ENCODE measurements around the gene MRO. TPM values are rescaled to one million over a fixed set of nuclear protein-coding genes. Genes with fewer than 3 reads are reported as not detected.
A peak's percentile ranks its signal among the peaks of the same experiment; 100 is the strongest.

The MRO gene
- total and polyA plus RNA-seq, 4 donors, result 3.5 to 20.9 (median 9.3) TPM

DNA sequence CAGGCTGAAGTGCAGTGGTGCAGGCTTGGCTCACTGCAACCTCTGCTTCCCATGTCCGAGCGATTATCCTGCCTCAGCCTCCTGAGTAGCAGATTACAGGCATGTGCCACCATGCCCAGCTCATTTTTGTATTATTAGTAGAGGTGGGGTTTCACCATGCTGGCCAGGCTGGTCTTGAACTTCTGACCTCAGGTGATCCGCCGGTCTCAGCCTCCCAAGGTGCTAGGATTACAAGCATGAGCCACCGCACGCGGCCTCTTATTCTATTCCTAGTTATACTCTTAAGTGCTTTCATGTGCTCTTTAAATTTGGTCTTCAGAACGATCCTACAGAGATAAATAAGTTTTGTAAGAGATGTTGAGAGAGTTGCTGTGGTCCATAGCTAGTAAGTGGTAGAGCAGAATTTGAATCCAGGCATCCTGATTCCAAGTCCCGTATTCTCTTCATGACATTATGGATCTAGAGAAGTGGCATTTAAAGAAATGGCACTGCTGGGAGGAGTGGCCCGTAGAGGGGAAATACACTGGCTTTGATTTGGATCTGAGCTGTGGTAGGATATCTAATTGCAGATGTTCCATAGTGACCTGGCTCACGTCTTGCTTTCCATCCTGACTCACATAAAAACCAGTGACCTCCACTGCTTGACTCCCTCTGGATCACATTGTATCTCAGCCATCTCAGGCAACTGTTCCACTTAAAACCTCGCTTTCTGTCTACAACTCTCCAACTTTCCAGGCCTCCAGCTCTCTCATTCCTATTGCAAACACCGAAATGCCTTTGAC lies 36.4 kb upstream of the MRO start:
- no peaks in the 10 kb centered on the region for H3K36me3 ChIP-seq (ENCODE audit: control insufficient read depth, insufficient read depth, low read length)
- no peak for DNase-seq (ENCODE audit: low read depth in 4 of 6, low spot score in 6 of 6)
- H3K27me3 ChIP-seq (ENCODE audit: control insufficient read depth, insufficient read depth, low read length), result no peaks in the 10 kb centered on the region
- H3K9me3 ChIP-seq (ENCODE audit: control insufficient read depth, insufficient read depth, low read length), result no peaks in the 10 kb centered on the region
- H3K4me1 ChIP-seq (ENCODE audit: control insufficient read depth, insufficient read depth, low read length), result no peaks in the 10 kb centered on the region
- 80% methylated on average over 3 of the region's 13 CpGs for WGBS (ENCODE audit: insufficient coverage)
- no peak overlapping the region for H3K4me3 ChIP-seq (ENCODE audit: low read depth, low read length)
- H3K27ac ChIP-seq (ENCODE audit: low read depth, low read length), result no peak overlapping the region

DNA sequence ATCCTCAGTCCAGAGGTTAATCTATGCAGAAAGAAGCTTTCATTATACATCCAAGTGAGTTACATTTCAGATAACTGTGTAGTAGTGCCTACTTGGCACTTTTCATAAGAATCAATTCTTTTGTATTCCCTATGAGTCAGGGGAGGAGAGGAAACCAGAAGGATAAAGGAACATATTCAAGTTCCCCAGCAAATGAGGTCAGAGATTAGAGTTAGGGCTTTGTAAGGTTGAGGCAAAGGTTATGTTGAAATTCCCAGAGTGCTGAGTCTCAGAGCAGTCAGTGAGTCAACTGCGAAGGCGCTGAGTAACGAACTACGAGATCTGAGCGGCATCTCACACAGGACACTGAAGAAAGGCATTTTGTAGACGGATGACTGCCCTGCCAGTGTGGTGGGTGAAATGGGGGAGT lies 34.1 kb upstream of the MRO start:
- H3K27ac ChIP-seq (ENCODE audit: low read depth, low read length), result no peak overlapping the region
- WGBS (ENCODE audit: insufficient coverage), result 67% methylated on average over 5 of the region's 6 CpGs
- peak in 1 of 6 donors; percentile 27 for DNase-seq (ENCODE audit: low read depth in 4 of 6, low spot score in 6 of 6)

DNA sequence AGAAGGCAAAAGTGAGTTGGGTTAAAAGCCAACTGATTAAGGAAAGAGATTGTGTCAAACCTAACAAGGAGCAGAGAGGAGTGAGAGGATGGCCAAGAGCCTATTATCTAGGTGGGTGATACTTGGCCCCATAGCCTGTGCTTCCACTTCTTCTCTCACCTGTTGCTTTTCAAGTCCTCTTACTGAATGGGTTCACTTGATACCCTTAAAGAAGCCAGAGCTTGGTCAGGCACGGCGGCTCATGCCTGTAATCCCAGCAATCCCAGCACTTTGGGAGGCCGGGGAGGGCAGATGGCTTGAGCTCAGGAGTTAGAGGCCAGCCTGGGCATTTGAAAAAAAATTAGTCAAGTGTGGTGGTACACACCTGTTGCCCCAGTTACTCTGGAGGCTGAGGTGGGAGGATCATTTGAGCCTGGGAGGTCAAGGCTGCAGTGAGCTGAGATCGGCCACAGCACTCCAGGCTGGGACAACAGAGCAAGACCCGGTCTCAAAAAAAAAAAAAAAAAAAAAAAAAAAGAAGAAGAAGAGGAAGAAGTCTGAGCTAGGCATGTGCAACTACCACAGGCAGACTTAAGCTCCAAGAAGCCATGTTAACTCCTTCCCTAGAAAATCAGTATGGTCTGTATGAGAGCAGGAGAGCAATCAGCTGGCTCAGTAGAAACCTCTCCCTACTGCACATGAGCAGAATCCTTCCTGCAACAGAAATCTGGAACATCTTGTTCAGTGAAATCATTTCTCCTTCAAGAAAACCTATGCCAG lies 30.7 kb upstream of the MRO start:
- H3K4me3 ChIP-seq (ENCODE audit: low read depth, low read length), result no peak overlapping the region
- H3K4me1 ChIP-seq (ENCODE audit: control insufficient read depth, insufficient read depth, low read length), result no peaks in the 10 kb centered on the region
- no peaks in the 10 kb centered on the region for H3K27me3 ChIP-seq (ENCODE audit: control insufficient read depth, insufficient read depth, low read length)
- no peak overlapping the region for H3K27ac ChIP-seq (ENCODE audit: low read depth, low read length)
- H3K9me3 ChIP-seq (ENCODE audit: control insufficient read depth, insufficient read depth, low read length), result no peaks in the 10 kb centered on the region
- no peaks in the 10 kb centered on the region for H3K36me3 ChIP-seq (ENCODE audit: control insufficient read depth, insufficient read depth, low read length)
- DNase-seq (ENCODE audit: low read depth in 4 of 6, low spot score in 6 of 6), result no peak
- WGBS (ENCODE audit: insufficient coverage), result 100% methylated on average over 3 of the region's 5 CpGs

More for the DNA sequence above, 34.1 kb upstream of the MRO start:
- Histone ChIP-seq H3K9me3 (ENCODE audit: control insufficient read depth, insufficient read depth, low read length) (no peaks in the 10 kb centered on the region), H3K4me3 (ENCODE audit: low read depth, low read length) (no peak overlapping the region), H3K4me1 (ENCODE audit: control insufficient read depth, insufficient read depth, low read length) (no peaks in the 10 kb centered on the region), H3K27me3 (ENCODE audit: control insufficient read depth, insufficient read depth, low read length) (no peaks in the 10 kb centered on the region), H3K36me3 (ENCODE audit: control insufficient read depth, insufficient read depth, low read length) (no peaks in the 10 kb centered on the region)

DNA sequence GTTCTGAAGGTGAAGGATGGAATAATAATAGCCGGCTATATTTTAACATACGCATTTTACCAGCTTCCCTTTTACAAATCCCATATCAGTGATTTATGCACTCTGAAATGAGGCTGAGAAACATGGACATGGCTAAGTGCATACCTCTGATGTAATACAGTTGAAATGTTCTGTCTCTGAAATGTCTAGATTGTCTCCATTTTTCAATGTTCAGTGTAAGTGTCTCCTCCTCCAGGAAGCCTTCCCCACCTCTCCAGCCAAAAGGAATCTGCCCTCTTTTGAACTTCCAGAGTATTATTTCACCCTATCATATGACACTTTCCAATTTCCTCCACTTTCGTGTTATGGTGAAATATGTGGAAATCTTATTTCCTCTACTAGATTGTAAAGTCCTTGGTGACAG lies 29.6 kb upstream of the MRO start:
- H3K4me1 ChIP-seq (ENCODE audit: control insufficient read depth, insufficient read depth, low read length), result no peaks in the 10 kb centered on the region
- DNase-seq (ENCODE audit: low read depth in 4 of 6, low spot score in 6 of 6), result no peak
- H3K27me3 ChIP-seq (ENCODE audit: control insufficient read depth, insufficient read depth, low read length), result no peaks in the 10 kb centered on the region
- H3K27ac ChIP-seq (ENCODE audit: low read depth, low read length), result no peak overlapping the region
- no peak overlapping the region for H3K4me3 ChIP-seq (ENCODE audit: low read depth, low read length)
- WGBS (ENCODE audit: insufficient coverage), result no CpG with 5 or more reads among the region's 3 CpGs
- H3K9me3 ChIP-seq (ENCODE audit: control insufficient read depth, insufficient read depth, low read length), result no peaks in the 10 kb centered on the region
- no peaks in the 10 kb centered on the region for H3K36me3 ChIP-seq (ENCODE audit: control insufficient read depth, insufficient read depth, low read length)

DNA sequence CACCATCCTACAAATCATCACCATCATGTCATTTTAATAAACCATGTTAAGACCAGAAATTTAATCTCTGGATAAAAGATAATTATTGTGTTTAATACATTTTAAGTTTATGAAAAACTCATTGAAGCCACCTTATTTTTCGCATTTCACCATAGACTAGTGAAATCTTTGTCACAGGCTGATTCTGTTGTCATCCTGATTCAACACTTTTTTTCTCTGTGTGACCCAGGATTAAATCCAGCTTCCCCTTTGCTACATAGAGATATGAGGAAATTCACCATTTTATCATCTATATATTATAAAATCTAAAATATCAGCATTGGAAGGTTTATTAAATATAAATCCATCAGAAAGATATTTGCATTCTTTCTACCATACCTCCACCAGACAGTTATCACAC lies 29.2 kb upstream of the MRO start:
- Histone ChIP-seq H3K27ac (ENCODE audit: low read depth, low read length) (no peak overlapping the region), H3K4me3 (ENCODE audit: low read depth, low read length) (no peak overlapping the region), H3K9me3 (ENCODE audit: control insufficient read depth, insufficient read depth, low read length) (no peaks in the 10 kb centered on the region), H3K4me1 (ENCODE audit: control insufficient read depth, insufficient read depth, low read length) (no peaks in the 10 kb centered on the region), H3K27me3 (ENCODE audit: control insufficient read depth, insufficient read depth, low read length) (no peaks in the 10 kb centered on the region), H3K36me3 (ENCODE audit: control insufficient read depth, insufficient read depth, low read length) (no peaks in the 10 kb centered on the region)
- no peak for DNase-seq (ENCODE audit: low read depth in 4 of 6, low spot score in 6 of 6)
- no CpG with 5 or more reads among the region's 1 CpG for WGBS (ENCODE audit: insufficient coverage)

DNA sequence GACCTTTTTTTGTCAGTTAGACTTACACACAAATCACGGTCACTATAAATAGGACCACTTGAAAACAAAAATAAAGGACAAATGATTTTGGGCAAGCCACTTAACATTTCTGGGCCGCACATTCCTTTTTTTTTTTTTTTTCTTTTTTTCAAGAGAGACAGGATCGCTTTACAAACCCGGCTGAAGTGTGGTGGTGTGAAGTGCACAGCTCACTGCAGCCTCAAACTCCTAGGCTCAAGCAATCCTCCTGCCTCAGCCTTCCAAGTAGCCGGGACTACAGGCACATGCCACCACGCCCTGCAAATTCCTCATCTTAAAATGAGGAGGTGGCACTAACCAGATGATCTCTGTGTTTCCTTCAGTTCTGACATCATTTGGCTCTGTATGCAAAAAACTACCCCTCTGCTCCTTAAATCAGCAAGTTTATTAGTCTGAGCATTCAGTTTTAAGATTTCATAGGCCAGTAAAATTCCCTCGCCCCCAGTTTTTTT lies 28.3 kb upstream of the MRO start:
- H3K4me3 ChIP-seq (ENCODE audit: low read depth, low read length), result no peak overlapping the region
- no peaks in the 10 kb centered on the region for H3K36me3 ChIP-seq (ENCODE audit: control insufficient read depth, insufficient read depth, low read length)
- WGBS (ENCODE audit: insufficient coverage), result 95% methylated on average over 3 of the region's 7 CpGs
- DNase-seq (ENCODE audit: low read depth in 4 of 6, low spot score in 6 of 6), result no peak
- no peaks in the 10 kb centered on the region for H3K4me1 ChIP-seq (ENCODE audit: control insufficient read depth, insufficient read depth, low read length)
- no peak overlapping the region for H3K27ac ChIP-seq (ENCODE audit: low read depth, low read length)
- H3K27me3 ChIP-seq (ENCODE audit: control insufficient read depth, insufficient read depth, low read length), result no peaks in the 10 kb centered on the region
- H3K9me3 ChIP-seq (ENCODE audit: control insufficient read depth, insufficient read depth, low read length), result no peaks in the 10 kb centered on the region

DNA sequence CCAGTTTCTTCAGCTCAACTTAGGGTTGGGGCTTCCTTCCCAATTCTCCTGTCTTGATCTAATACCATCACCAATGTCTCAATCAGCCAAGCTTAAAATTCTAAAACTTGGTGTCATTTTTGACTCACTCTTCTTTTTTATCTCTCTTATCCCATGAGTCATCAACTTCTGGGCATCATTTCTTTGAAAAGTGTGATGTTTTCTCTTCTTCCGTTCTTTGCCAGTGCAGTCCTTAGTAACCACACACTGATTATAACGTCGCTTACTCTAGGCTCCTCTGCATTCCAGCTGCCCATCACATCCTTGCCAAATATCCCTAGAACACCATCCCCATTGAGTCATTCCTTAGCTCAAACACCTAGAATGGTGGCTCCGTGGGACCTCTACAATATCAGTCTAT lies 27.4 kb upstream of the MRO start:
- H3K4me3 ChIP-seq (ENCODE audit: low read depth, low read length), result no peak overlapping the region
- no peak for DNase-seq (ENCODE audit: low read depth in 4 of 6, low spot score in 6 of 6)
- H3K27ac ChIP-seq (ENCODE audit: low read depth, low read length), result no peak overlapping the region
- no peaks in the 10 kb centered on the region for H3K27me3 ChIP-seq (ENCODE audit: control insufficient read depth, insufficient read depth, low read length)
- no peaks in the 10 kb centered on the region for H3K9me3 ChIP-seq (ENCODE audit: control insufficient read depth, insufficient read depth, low read length)
- H3K4me1 ChIP-seq (ENCODE audit: control insufficient read depth, insufficient read depth, low read length), result no peaks in the 10 kb centered on the region
- no peaks in the 10 kb centered on the region for H3K36me3 ChIP-seq (ENCODE audit: control insufficient read depth, insufficient read depth, low read length)
- WGBS (ENCODE audit: insufficient coverage), result 93% methylated on average over 3 of the region's 4 CpGs

DNA sequence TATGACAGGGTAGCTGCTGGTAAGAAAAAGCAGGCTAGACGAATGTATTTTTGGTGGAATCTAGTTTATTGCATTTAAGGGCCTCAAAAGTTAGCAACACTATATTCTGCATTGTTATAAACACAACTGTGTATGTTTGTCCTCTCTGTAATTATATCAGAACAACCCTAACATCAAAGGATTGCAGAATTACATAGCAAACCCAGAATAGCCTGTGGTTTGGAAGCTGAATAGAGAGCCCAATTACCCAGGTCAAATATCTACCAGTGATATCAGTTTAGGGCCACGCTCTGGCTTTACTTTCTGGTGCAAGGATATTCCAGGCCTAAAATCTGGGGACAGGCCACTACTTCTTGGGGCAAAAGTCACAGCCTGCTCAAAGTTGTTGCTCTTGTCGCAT lies 25.1 kb upstream of the MRO start:
- WGBS (ENCODE audit: insufficient coverage), result 95% methylated on average over 2 of the region's 3 CpGs
- Histone ChIP-seq H3K36me3 (ENCODE audit: control insufficient read depth, insufficient read depth, low read length) (no peaks in the 10 kb centered on the region), H3K9me3 (ENCODE audit: control insufficient read depth, insufficient read depth, low read length) (no peaks in the 10 kb centered on the region), H3K27ac (ENCODE audit: low read depth, low read length) (no peak overlapping the region), H3K4me1 (ENCODE audit: control insufficient read depth, insufficient read depth, low read length) (no peaks in the 10 kb centered on the region), H3K4me3 (ENCODE audit: low read depth, low read length) (no peak overlapping the region), H3K27me3 (ENCODE audit: control insufficient read depth, insufficient read depth, low read length) (no peaks in the 10 kb centered on the region)
- no peak for DNase-seq (ENCODE audit: low read depth in 4 of 6, low spot score in 6 of 6)

DNA sequence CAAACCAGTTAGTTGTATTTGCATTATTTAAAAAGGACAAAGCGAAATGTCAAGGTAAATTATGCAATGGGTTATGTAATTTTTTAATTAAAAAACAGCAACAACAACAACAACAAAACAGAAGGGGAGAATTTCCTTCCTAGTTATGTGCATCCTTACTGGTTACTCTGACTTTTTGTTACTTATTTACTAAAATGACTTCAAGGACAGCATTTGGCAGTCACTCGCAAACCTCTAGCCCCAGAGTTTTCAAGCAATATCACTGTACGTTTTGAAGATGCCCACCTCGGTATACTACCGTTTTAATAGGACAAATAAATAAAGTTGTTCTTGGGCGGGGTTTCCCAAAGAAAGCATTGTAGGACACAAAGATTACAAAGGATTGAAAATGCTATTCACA lies 24.7 kb upstream of the MRO start:
- Histone ChIP-seq H3K27ac (ENCODE audit: low read depth, low read length) (no peak overlapping the region), H3K4me1 (ENCODE audit: control insufficient read depth, insufficient read depth, low read length) (no peaks in the 10 kb centered on the region), H3K4me3 (ENCODE audit: low read depth, low read length) (no peak overlapping the region), H3K36me3 (ENCODE audit: control insufficient read depth, insufficient read depth, low read length) (no peaks in the 10 kb centered on the region), H3K9me3 (ENCODE audit: control insufficient read depth, insufficient read depth, low read length) (no peaks in the 10 kb centered on the region), H3K27me3 (ENCODE audit: control insufficient read depth, insufficient read depth, low read length) (no peaks in the 10 kb centered on the region)
- WGBS (ENCODE audit: insufficient coverage), result 77% methylated on average over 4 of the region's 6 CpGs
- no peak for DNase-seq (ENCODE audit: low read depth in 4 of 6, low spot score in 6 of 6)

DNA sequence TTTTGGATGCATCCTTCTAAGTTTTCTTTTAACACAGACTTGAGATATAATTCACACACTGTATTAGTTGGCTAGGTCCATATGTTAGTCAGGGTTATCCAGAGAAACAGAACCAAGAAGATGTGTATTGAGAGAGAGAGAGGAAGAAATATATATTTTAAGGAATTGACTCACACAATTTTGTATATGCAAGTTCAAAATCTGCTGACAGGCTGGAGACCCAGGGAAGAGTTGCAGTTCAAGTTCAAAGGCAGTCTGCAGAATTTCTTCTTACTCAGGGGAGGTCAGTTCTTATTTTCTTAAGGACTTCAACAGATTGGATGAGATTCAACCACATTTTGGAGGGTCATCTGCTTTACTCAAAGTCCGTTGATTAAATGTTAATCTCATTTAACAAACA lies 23.0 kb upstream of the MRO start:
- H3K4me1 ChIP-seq (ENCODE audit: control insufficient read depth, insufficient read depth, low read length), result no peaks in the 10 kb centered on the region
- no peaks in the 10 kb centered on the region for H3K27me3 ChIP-seq (ENCODE audit: control insufficient read depth, insufficient read depth, low read length)
- no peaks in the 10 kb centered on the region for H3K9me3 ChIP-seq (ENCODE audit: control insufficient read depth, insufficient read depth, low read length)
- WGBS (ENCODE audit: insufficient coverage), result no CpG with 5 or more reads among the region's 1 CpG
- no peak overlapping the region for H3K4me3 ChIP-seq (ENCODE audit: low read depth, low read length)
- H3K27ac ChIP-seq (ENCODE audit: low read depth, low read length), result no peak overlapping the region
- H3K36me3 ChIP-seq (ENCODE audit: control insufficient read depth, insufficient read depth, low read length), result no peaks in the 10 kb centered on the region
- DNase-seq (ENCODE audit: low read depth in 4 of 6, low spot score in 6 of 6), result no peak

Data from spinal cord (tissue), 10 donors.